GM12878 (cell line): Measurements from ENCODE around the gene PLXNB2. TPM values are rescaled to one million over a fixed set of nuclear protein-coding genes. Genes with fewer than 3 reads are reported as not detected.

ENCODE experiments used
- ATAC-seq: fragments of 200-7000 bp; cut with Tn5 transposase; 3 replicates; pipeline ENCODE4 v1.9.1; 2020; ENCODE audit warnings: mild to moderate bottlenecking, moderate library complexity
- BruUV-seq: library from RNA; stranded (reverse); fragments of 400-500 nt; replicated peaks from 2 replicates; lab custom pipeline; 2021; lab: Mats Ljungman, UMichigan
- CTCF ChIA-PET: fragments of 300-600 bp; sonication (Branson Sonifier 250); formaldehyde crosslinking; extraction: SDS; loops from one replicate; lab custom pipeline; 2021; ENCODE audit warnings: inconsistent platforms; lab: Yijun Ruan, JAX
- POLR2A ChIA-PET: fragments of 350-600 bp; formaldehyde crosslinking; extraction: SDS; loops from one replicate; lab custom pipeline; 2021; ENCODE audit warnings: inconsistent platforms; lab: Charles Lee
- RAD21 ChIA-PET: fragments of 300-600 bp; sonication (Branson Sonifier 250); formaldehyde crosslinking; loops from one replicate; lab custom pipeline; 2023; ENCODE audit warnings: antibody characterized with exemption; ENCODE audit not compliant: unreplicated experiment; lab: Charles Lee
- SMC1A ChIA-PET: fragments of 300-600 bp; sonication (Branson Sonifier 250); formaldehyde crosslinking; loops from one replicate; lab custom pipeline; 2023; ENCODE audit not compliant: unreplicated experiment, uncharacterized antibody; lab: Charles Lee
- DNase-seq: peaks from one replicate; pipeline ENCODE4 v3.0.0-alpha.2; 2011; ENCODE audit warnings: low read depth, low spot score
- FAIRE-seq: peaks from 3 replicates; lab custom pipeline; 2011; peaks lifted over from hg19 to GRCh38; lab: Jason Lieb, UNC
- H2AFZ ChIP-seq: 2 replicates; pipeline ENCODE4 v1.6.0; 2011; ENCODE audit warnings: low read depth, low read length, control low read depth; ENCODE audit not compliant: control insufficient read depth
- H3K27ac ChIP-seq: 2 replicates; pipeline ENCODE4 v1.5.1; 2011; ENCODE audit warnings: control low read depth; ENCODE audit not compliant: control insufficient read depth, insufficient read depth
- H3K27me3 ChIP-seq, 2 experiments: replicated peaks in 1 of 2; 2 replicates each; pipeline versions ENCODE4 v1.6.0 to v1.6.1; 2011; ENCODE audit warnings: low read length in 1 of 2; ENCODE audit not compliant: control insufficient read depth in 2 of 2, insufficient read depth in 2 of 2
- H3K36me3 ChIP-seq, 2 experiments: 2 replicates each; pipeline ENCODE4 v1.5.1; 2011; ENCODE audit warnings: low read length in 1 of 2; ENCODE audit not compliant: control insufficient read depth in 2 of 2, insufficient read depth in 2 of 2
- H3K4me1 ChIP-seq: 2 replicates; pipeline ENCODE4 v1.6.1; 2011; ENCODE audit warnings: mild to moderate bottlenecking, low read length, moderate library complexity, mixed read lengths; ENCODE audit not compliant: control insufficient read depth, insufficient read depth
- H3K4me2 ChIP-seq: 2 replicates; pipeline ENCODE4 v1.6.0; 2011; ENCODE audit warnings: control low read depth; ENCODE audit not compliant: control insufficient read depth, insufficient read depth
- H3K4me3 ChIP-seq: fragments of 200-600 bp; sonication (generic); 2 replicates; pipeline ENCODE4 v1.5.1; 2016
- H3K79me2 ChIP-seq: 2 replicates; pipeline ENCODE4 v1.6.0; 2011; ENCODE audit warnings: low read length; ENCODE audit not compliant: control insufficient read depth, insufficient read depth
- H3K9ac ChIP-seq: 2 replicates; pipeline ENCODE4 v1.8.0; 2011; ENCODE audit warnings: low read length, control low read depth, mixed read lengths; ENCODE audit not compliant: control insufficient read depth, insufficient read depth
- H3K9me3 ChIP-seq: replicated peaks from 3 replicates; pipeline ENCODE4 v1.5.1; 2011; ENCODE audit warnings: mild to moderate bottlenecking, low read length; ENCODE audit not compliant: control insufficient read depth, insufficient read depth
- H4K20me1 ChIP-seq: 2 replicates; pipeline ENCODE4 v1.6.0; 2011; ENCODE audit not compliant: control insufficient read depth, insufficient read depth
- BACH1 ChIP-seq: fragments of 450-650 bp; IDR thresholded peaks from 2 replicates; pipeline ENCODE4 v1.6.1; 2017; ENCODE audit warnings: mild to moderate bottlenecking, borderline replicate concordance
- BCL3 ChIP-seq: IDR thresholded peaks from 2 replicates; pipeline ENCODE4 v1.6.1; 2011; ENCODE audit warnings: borderline replicate concordance, low read depth, mild to moderate bottlenecking, moderate library complexity, low read length; ENCODE audit not compliant: insufficient read depth, poor library complexity, severe bottlenecking
- CREB1 ChIP-seq: IDR thresholded peaks from 2 replicates; pipeline ENCODE4 v1.6.1; 2012; ENCODE audit warnings: low read depth, mild to moderate bottlenecking, inconsistent platforms
- GATAD2B ChIP-seq: fragments of 450-650 bp; conservative IDR thresholded peaks from 2 replicates; pipeline ENCODE4 v1.6.1; 2017; ENCODE audit warnings: low read depth, mild to moderate bottlenecking, moderate library complexity
- IRF3 ChIP-seq: fragments of 450-650 bp; IDR thresholded peaks from 2 replicates; pipeline ENCODE4 v1.6.1; 2014; ENCODE audit warnings: mild to moderate bottlenecking
- IRF4 ChIP-seq: IDR thresholded peaks from 2 replicates; pipeline ENCODE4 v1.6.1; 2011; ENCODE audit warnings: low read depth, low read length
- POLR2A ChIP-seq: IDR thresholded peaks from 2 replicates; pipeline ENCODE4 v1.6.1; 2011; ENCODE audit warnings: low read depth, mild to moderate bottlenecking, low read length
- POLR2AphosphoS5 ChIP-seq: IDR thresholded peaks from 2 replicates; pipeline ENCODE4 v1.6.1; 2011; ENCODE audit warnings: mild to moderate bottlenecking, low read length, inconsistent platforms
- POU2F2 ChIP-seq: IDR thresholded peaks from 3 replicates; pipeline ENCODE4 v1.6.1; 2011; ENCODE audit warnings: low read depth, mild to moderate bottlenecking, low read length, borderline replicate concordance
- STAT3 ChIP-seq: IDR thresholded peaks from 2 replicates; pipeline ENCODE4 v1.6.1; 2011; ENCODE audit warnings: low read depth, low read length, improper control_type of control experiment
- TCF12 ChIP-seq: IDR thresholded peaks from 2 replicates; pipeline ENCODE4 v1.6.1; 2011; ENCODE audit warnings: low read depth, mild to moderate bottlenecking, low read length
- ZSCAN29 ChIP-seq: fragments of 450-650 bp; IDR thresholded peaks from 2 replicates; pipeline ENCODE4 v1.6.1; 2017; ENCODE audit warnings: mild to moderate bottlenecking, moderate library complexity
- WGBS: methylation state at CpG from one replicate; pipeline ENCODE4 v1.1.6; 2016; ENCODE audit warnings: low lambda C conversion rate; ENCODE audit not compliant: insufficient replicate concordance, insufficient coverage; ENCODE audit errors: missing lambda C conversion rate; 5-methylcytosine and 5-hydroxymethylcytosine counted together
- in situ Hi-C: fragments of 300-500 bp; cut with MboI; formaldehyde crosslinking; loops from 9 replicates; pipeline ENCODE4 v1.14.3; 2018; ENCODE audit warnings: mixed read lengths
- intact Hi-C: fragments of 100-400 bp; cut with micrococcal nuclease; formaldehyde crosslinking; loops from one replicate; pipeline ENCODE4 v1.14.2; 2022; ENCODE audit not compliant: unreplicated experiment
- polyA plus RNA-seq, 11 experiments: library from polyadenylated mRNA; depleted of rRNA in 4 of 11; unstranded in 6 of 11; stranded (reverse) in 5 of 11; fragments of >200 nt; fragmentation: Nextera tagmentation in 4 of 11; fragmentation: Illumina TruSeq in 1 of 11; extraction: Ambion mirVana in 4 of 11; extraction: Trizol in 1 of 11; gene quantifications; 1 replicate in 1 of 11; 2 replicates in 10 of 11; pipeline versions ENCODE4 v1.2.1 to v1.2.3, GENCODE V29; 2011 to 2016; ENCODE audit warnings: inconsistent platforms in 2 of 11, missing spikeins in 2 of 11, low read depth in 1 of 11
- total RNA-seq, 4 experiments: library from RNA; depleted of rRNA in 3 of 4; stranded (reverse); fragments of >200 nt in 3 of 4; fragmentation: Illumina TruSeq in 1 of 4; extraction: Trizol in 1 of 4; gene quantifications; 2 replicates each; pipeline versions ENCODE4 v1.2.1 to v1.2.3, GENCODE V29; 2013 to 2021

The PLXNB2 gene
- total and polyA plus RNA-seq, 10 of the 15 experiments (the other 5 are each of a cell fraction or from before 2014, with no cell fraction given) = 0.68 to 134 (median 41.9) TPM

DNA sequence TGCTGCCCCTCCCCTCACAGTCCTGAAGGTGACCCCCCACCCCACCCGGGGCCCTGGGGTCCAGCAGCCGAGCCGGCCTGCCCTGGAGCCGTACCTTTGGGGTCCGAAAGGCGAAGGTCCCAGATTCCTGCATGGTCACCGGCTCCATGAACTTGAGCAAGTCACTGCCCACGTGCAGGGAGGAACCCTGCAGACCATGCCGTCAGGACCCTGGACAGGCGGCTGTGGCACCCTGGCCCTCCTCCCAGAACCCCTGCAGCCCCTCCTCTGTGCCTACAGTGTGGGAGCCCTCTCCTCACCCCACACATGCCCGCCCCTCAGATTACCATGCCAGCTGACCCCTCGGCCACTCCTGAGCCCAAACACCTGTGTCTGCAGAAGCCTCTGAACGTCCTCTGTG lies 23.0 kb downstream of the PLXNB2 start:
- peaks cover 0 to 48% of the 10 kb centered on the region in 2 experiments; a peak in 3 of 4 replicates for H3K36me3 ChIP-seq
- no peak overlapping the region for H3K27ac ChIP-seq
- H2AFZ ChIP-seq = no peak overlapping the region
- no peak overlapping the region for H3K4me2 ChIP-seq
- FAIRE-seq (no peak), ATAC-seq (no peak), DNase-seq (no peak)
- no peaks in the 10 kb centered on the region for H3K27me3 ChIP-seq
- no peaks in the 10 kb centered on the region for H3K79me2 ChIP-seq
- in situ Hi-C loops = no loop called here
- no peaks in the 10 kb centered on the region for H3K4me1 ChIP-seq
- no peaks in the 10 kb centered on the region for H4K20me1 ChIP-seq
- no peak overlapping the region for H3K4me3 ChIP-seq
- no TSS peak for BruUV-seq
- H3K9ac ChIP-seq = no peak overlapping the region
- H3K9me3 ChIP-seq = no peaks in the 10 kb centered on the region
- intact Hi-C loops = no loop called here
- ChIA-PET POLR2A (no interaction called here), CTCF (no interaction called here), RAD21 (no interaction called here), SMC1A (no interaction called here)
- no peak for TF ChIP-seq GATAD2B
- TF ChIP-seq POLR2AphosphoS5 = 0 out of 2 replicates have a peak, but pooled peaks have one; percentile 30
- TF ChIP-seq POLR2A = 0 out of 2 replicates have a peak, but pooled peaks have one; percentile 8
- 73% methylated on average over 13 of the region's 13 CpGs for WGBS

- POLR2A ChIA-PET = no interaction called here
- no peaks in the 10 kb centered on the region for H3K79me2 ChIP-seq
- intact Hi-C loops = no loop called here
- no peaks in the 10 kb centered on the region for H4K20me1 ChIP-seq
- BruUV-seq = no TSS peak
- 93% methylated on average over 14 of the region's 30 CpGs for WGBS
- H3K9ac ChIP-seq = no peak overlapping the region
- H3K27me3 ChIP-seq = no peaks in the 10 kb centered on the region
- H3K4me2 ChIP-seq = no peak overlapping the region
- ATAC-seq (no peak), DNase-seq (no peak), FAIRE-seq (no peak)
- no peak for TF ChIP-seq ZSCAN29
- TF ChIP-seq BCL3 = no peak
- no peak for TF ChIP-seq BACH1
- TF ChIP-seq IRF3 = no peak
- no peak for TF ChIP-seq TCF12
- TF ChIP-seq CREB1 = no peak
- no peak for TF ChIP-seq STAT3
- no peak for TF ChIP-seq IRF4
- no peak for TF ChIP-seq POU2F2
- H3K36me3 ChIP-seq = peaks cover 0 to 46% of the 10 kb centered on the region in 2 experiments; a peak in 3 of 4 replicates
- in situ Hi-C loops = no loop called here
- H3K27ac ChIP-seq = no peak overlapping the region
- H3K4me3 ChIP-seq = no peak overlapping the region
- CTCF ChIA-PET = no interaction called here
- no peak overlapping the region for H2AFZ ChIP-seq
- RAD21 ChIA-PET = no interaction called here
- H3K9me3 ChIP-seq = no peaks in the 10 kb centered on the region
- SMC1A ChIA-PET = no interaction called here
- H3K4me1 ChIP-seq = no peaks in the 10 kb centered on the region
Measured at GRCh38 chr22:50283821-50284220, 23.6 kb downstream of the PLXNB2 start.
